ENCODE measurements around the gene EYA4.

EYA4 gene

DNA sequence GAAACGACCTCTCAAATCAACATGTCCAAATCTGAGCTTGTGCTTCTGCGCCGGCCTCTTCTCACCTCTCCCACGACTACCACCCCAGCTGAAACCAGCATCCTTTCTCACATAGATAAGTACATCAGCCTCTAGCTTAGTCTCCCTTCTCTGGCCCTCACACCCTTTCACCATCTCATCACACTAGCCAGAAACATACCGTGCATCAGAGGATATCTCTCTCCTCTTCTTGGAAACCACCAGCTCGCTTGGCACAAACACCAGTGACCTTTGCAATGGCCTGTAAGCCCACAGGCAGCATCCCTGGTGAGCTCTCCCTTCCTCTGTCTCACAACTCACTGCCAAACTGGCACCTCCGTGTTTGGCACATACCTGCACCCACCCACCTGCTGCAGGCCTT is 291.8 kb downstream of the EYA4 start:
- TF ChIP-seq, protein P1, sequence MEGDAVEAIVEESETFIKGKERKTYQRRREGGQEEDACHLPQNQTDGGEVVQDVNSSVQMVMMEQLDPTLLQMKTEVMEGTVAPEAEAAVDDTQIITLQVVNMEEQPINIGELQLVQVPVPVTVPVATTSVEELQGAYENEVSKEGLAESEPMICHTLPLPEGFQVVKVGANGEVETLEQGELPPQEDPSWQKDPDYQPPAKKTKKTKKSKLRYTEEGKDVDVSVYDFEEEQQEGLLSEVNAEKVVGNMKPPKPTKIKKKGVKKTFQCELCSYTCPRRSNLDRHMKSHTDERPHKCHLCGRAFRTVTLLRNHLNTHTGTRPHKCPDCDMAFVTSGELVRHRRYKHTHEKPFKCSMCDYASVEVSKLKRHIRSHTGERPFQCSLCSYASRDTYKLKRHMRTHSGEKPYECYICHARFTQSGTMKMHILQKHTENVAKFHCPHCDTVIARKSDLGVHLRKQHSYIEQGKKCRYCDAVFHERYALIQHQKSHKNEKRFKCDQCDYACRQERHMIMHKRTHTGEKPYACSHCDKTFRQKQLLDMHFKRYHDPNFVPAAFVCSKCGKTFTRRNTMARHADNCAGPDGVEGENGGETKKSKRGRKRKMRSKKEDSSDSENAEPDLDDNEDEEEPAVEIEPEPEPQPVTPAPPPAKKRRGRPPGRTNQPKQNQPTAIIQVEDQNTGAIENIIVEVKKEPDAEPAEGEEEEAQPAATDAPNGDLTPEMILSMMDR (IDR thresholded peaks at IDR 0.05) = no peak
- no peak for TF ChIP-seq ZFX (IDR thresholded peaks at IDR 0.05; ENCODE audit: borderline replicate concordance)
- H3K27ac ChIP-seq = no peak overlapping the region

- no peak for TF ChIP-seq ZFX (IDR thresholded peaks at IDR 0.05; ENCODE audit: borderline replicate concordance)
- TF ChIP-seq, protein P1 (IDR thresholded peaks at IDR 0.05) = no peak
These were observed 298.5 kb downstream of the EYA4 start for GRCh38 chr6:133539502-133540259.

DNA sequence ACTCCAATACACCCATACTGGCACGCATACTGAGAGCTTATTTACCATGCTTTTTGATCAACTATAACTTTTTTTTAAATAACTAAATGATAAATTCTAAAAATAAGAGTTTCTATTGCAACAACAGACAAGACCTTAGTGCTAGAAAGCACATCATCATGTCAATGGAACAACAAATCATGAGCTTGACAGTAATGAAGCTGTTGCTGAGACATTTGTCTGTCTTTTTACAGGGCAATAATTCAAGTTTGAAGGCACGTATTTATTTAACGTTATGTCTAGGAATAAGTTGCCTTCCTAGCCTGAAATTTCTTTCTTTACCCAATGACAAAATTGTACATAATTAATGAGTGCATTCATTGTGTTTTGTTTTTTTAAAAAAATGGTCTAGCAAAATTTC is 299.2 kb downstream of the EYA4 start:
- H3K27ac ChIP-seq = no peak overlapping the region
- TF ChIP-seq, protein P1 (IDR thresholded peaks at IDR 0.05) = no peak
- no peak for TF ChIP-seq ZFX (IDR thresholded peaks at IDR 0.05; ENCODE audit: borderline replicate concordance)

More at GRCh38 chr6:133539502-133540259, 298.5 kb downstream of the EYA4 start:
- no peak overlapping the region for H3K27ac ChIP-seq

- no peak overlapping the region for H3K27ac ChIP-seq
- TF ChIP-seq, protein P1 (IDR thresholded peaks at IDR 0.05) = no peak
- TF ChIP-seq ZFX (IDR thresholded peaks at IDR 0.05; ENCODE audit: borderline replicate concordance) = no peak
These were observed 299.9 kb downstream of the EYA4 start for GRCh38 chr6:133541040-133541439.

GRCh38 chr6:133542056-133542821 is 301.1 kb downstream of the EYA4 start:
- no peak overlapping the region for H3K27ac ChIP-seq
- TF ChIP-seq, protein P1 (IDR thresholded peaks at IDR 0.05) = no peak
- TF ChIP-seq ZFX (IDR thresholded peaks at IDR 0.05; ENCODE audit: borderline replicate concordance) = no peak

GRCh38 chr6:133544419-133544818 is 303.3 kb downstream of the EYA4 start:
- TF ChIP-seq ZFX (IDR thresholded peaks at IDR 0.05; ENCODE audit: borderline replicate concordance) = no peak
- TF ChIP-seq, protein P1 (IDR thresholded peaks at IDR 0.05) = no peak
- no peak overlapping the region for H3K27ac ChIP-seq

DNA sequence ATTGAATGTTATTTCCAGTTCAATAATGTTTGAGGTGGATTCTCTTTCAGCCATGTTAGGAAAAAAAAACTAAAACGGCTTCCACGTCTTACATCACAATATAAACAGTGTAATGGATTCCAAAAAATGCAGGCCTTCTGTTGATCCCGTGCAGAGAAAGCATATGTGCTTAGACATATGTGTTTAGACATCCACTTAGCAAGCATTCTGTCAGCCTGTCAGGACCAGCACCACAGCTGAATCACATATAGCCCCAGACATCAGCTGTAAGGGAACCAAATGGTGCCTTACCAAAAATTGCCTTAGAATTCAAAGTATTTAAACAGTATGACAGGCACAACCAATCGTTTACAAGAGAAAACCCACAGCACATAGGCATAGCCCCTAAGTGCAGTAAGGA is 304.9 kb downstream of the EYA4 start:
- no peak overlapping the region for H3K27ac ChIP-seq
- TF ChIP-seq, protein P1 (IDR thresholded peaks at IDR 0.05) = no peak
- TF ChIP-seq ZFX (IDR thresholded peaks at IDR 0.05; ENCODE audit: borderline replicate concordance) = no peak

All from 22Rv1 (cell line).